GM12878 (cell line): Measurements from ENCODE around the gene CRYBB1. TPM values are rescaled to one million over a fixed set of nuclear protein-coding genes. Genes with fewer than 3 reads are reported as not detected.

Source experiments
- ATAC-seq: fragments of 200-7000 bp; cut with Tn5 transposase; 3 replicates; pipeline ENCODE4 v1.9.1; 2020; ENCODE audit warnings: mild to moderate bottlenecking, moderate library complexity
- BruUV-seq: library from RNA; stranded (reverse); fragments of 400-500 nt; replicated peaks from 2 replicates; lab custom pipeline; 2021; lab: Mats Ljungman, UMichigan
- CTCF ChIA-PET: fragments of 300-600 bp; sonication (Branson Sonifier 250); formaldehyde crosslinking; extraction: SDS; loops from one replicate; lab custom pipeline; 2021; ENCODE audit warnings: inconsistent platforms; lab: Yijun Ruan, JAX
- POLR2A ChIA-PET: fragments of 350-600 bp; formaldehyde crosslinking; extraction: SDS; loops from one replicate; lab custom pipeline; 2021; ENCODE audit warnings: inconsistent platforms; lab: Charles Lee
- RAD21 ChIA-PET: fragments of 300-600 bp; sonication (Branson Sonifier 250); formaldehyde crosslinking; loops from one replicate; lab custom pipeline; 2023; ENCODE audit warnings: antibody characterized with exemption; ENCODE audit not compliant: unreplicated experiment; lab: Charles Lee
- SMC1A ChIA-PET: fragments of 300-600 bp; sonication (Branson Sonifier 250); formaldehyde crosslinking; loops from one replicate; lab custom pipeline; 2023; ENCODE audit not compliant: unreplicated experiment, uncharacterized antibody; lab: Charles Lee
- DNase-seq: peaks from one replicate; pipeline ENCODE4 v3.0.0-alpha.2; 2011; ENCODE audit warnings: low read depth, low spot score
- FAIRE-seq: peaks from 3 replicates; lab custom pipeline; 2011; peaks lifted over from hg19 to GRCh38; lab: Jason Lieb, UNC
- H2AFZ ChIP-seq: 2 replicates; pipeline ENCODE4 v1.6.0; 2011; ENCODE audit warnings: low read depth, low read length, control low read depth; ENCODE audit not compliant: control insufficient read depth
- H3K27ac ChIP-seq: 2 replicates; pipeline ENCODE4 v1.5.1; 2011; ENCODE audit warnings: control low read depth; ENCODE audit not compliant: control insufficient read depth, insufficient read depth
- H3K27me3 ChIP-seq, 2 experiments: replicated peaks in 1 of 2; 2 replicates each; pipeline versions ENCODE4 v1.6.0 to v1.6.1; 2011; ENCODE audit warnings: low read length in 1 of 2; ENCODE audit not compliant: control insufficient read depth in 2 of 2, insufficient read depth in 2 of 2
- H3K36me3 ChIP-seq, 2 experiments: 2 replicates each; pipeline ENCODE4 v1.5.1; 2011; ENCODE audit warnings: low read length in 1 of 2; ENCODE audit not compliant: control insufficient read depth in 2 of 2, insufficient read depth in 2 of 2
- H3K4me1 ChIP-seq: 2 replicates; pipeline ENCODE4 v1.6.1; 2011; ENCODE audit warnings: mild to moderate bottlenecking, low read length, moderate library complexity, mixed read lengths; ENCODE audit not compliant: control insufficient read depth, insufficient read depth
- H3K4me2 ChIP-seq: 2 replicates; pipeline ENCODE4 v1.6.0; 2011; ENCODE audit warnings: control low read depth; ENCODE audit not compliant: control insufficient read depth, insufficient read depth
- H3K4me3 ChIP-seq: fragments of 200-600 bp; sonication (generic); 2 replicates; pipeline ENCODE4 v1.5.1; 2016
- H3K79me2 ChIP-seq: 2 replicates; pipeline ENCODE4 v1.6.0; 2011; ENCODE audit warnings: low read length; ENCODE audit not compliant: control insufficient read depth, insufficient read depth
- H3K9ac ChIP-seq: 2 replicates; pipeline ENCODE4 v1.8.0; 2011; ENCODE audit warnings: low read length, control low read depth, mixed read lengths; ENCODE audit not compliant: control insufficient read depth, insufficient read depth
- H3K9me3 ChIP-seq: replicated peaks from 3 replicates; pipeline ENCODE4 v1.5.1; 2011; ENCODE audit warnings: mild to moderate bottlenecking, low read length; ENCODE audit not compliant: control insufficient read depth, insufficient read depth
- H4K20me1 ChIP-seq: 2 replicates; pipeline ENCODE4 v1.6.0; 2011; ENCODE audit not compliant: control insufficient read depth, insufficient read depth
- CBFB ChIP-seq: IDR thresholded peaks from 2 replicates; pipeline ENCODE4 v1.6.1; 2016; ENCODE audit warnings: antibody characterized with exemption, low read depth
- CBX3 ChIP-seq: fragments of 200-600 bp; sonication (generic); IDR thresholded peaks from 2 replicates; pipeline ENCODE4 v1.6.1; 2016; ENCODE audit warnings: low read depth, borderline replicate concordance
- DPF2 ChIP-seq: fragments of 450-650 bp; IDR thresholded peaks from 2 replicates; pipeline ENCODE4 v1.6.1; 2017; ENCODE audit warnings: mild to moderate bottlenecking
- FOS ChIP-seq: IDR thresholded peaks from 3 replicates; pipeline ENCODE4 v1.6.1; 2011; ENCODE audit warnings: borderline replicate concordance; ENCODE audit not compliant: insufficient read length; ENCODE audit errors: extremely low read depth
- FOXK2 ChIP-seq: fragments of 450-650 bp; IDR thresholded peaks from 2 replicates; pipeline ENCODE4 v1.6.1; 2017; ENCODE audit warnings: mild to moderate bottlenecking, moderate library complexity
- FOXM1 ChIP-seq: IDR thresholded peaks from 2 replicates; pipeline ENCODE4 v1.6.1; 2012; ENCODE audit warnings: low read depth, mild to moderate bottlenecking, inconsistent platforms, low read length, moderate library complexity
- HDGF ChIP-seq: fragments of 450-650 bp; IDR thresholded peaks from 2 replicates; pipeline ENCODE4 v1.6.1; 2016; ENCODE audit warnings: antibody characterized with exemption
- MYB ChIP-seq: fragments of 150-350 bp; IDR thresholded peaks from 2 replicates; pipeline ENCODE4 v1.6.1; 2014; ENCODE audit warnings: mild to moderate bottlenecking, low read depth, low read length, borderline replicate concordance
- SIX5 ChIP-seq: IDR thresholded peaks from 2 replicates; pipeline ENCODE4 v1.6.1; 2011; ENCODE audit warnings: mild to moderate bottlenecking, low read depth, low read length, moderate library complexity; ENCODE audit not compliant: severe bottlenecking
- SP1 ChIP-seq: IDR thresholded peaks from one replicate; pipeline ENCODE4 v1.6.1; 2011; ENCODE audit warnings: low read depth, low read length
- SPI1 ChIP-seq: IDR thresholded peaks from 2 replicates; pipeline ENCODE4 v1.6.1; 2011; ENCODE audit warnings: low read depth, mild to moderate bottlenecking, low read length, moderate library complexity, borderline replicate concordance; ENCODE audit not compliant: insufficient read depth
- STAT1 ChIP-seq: fragments of 450-650 bp; conservative IDR thresholded peaks from 2 replicates; pipeline ENCODE4 v1.6.1; 2014; ENCODE audit warnings: antibody characterized with exemption, mild to moderate bottlenecking
- TARDBP ChIP-seq: IDR thresholded peaks from 2 replicates; pipeline ENCODE4 v1.6.1; 2016; ENCODE audit warnings: borderline replicate concordance
- WGBS: methylation state at CpG from one replicate; pipeline ENCODE4 v1.1.6; 2016; ENCODE audit warnings: low lambda C conversion rate; ENCODE audit not compliant: insufficient replicate concordance, insufficient coverage; ENCODE audit errors: missing lambda C conversion rate; 5-methylcytosine and 5-hydroxymethylcytosine counted together
- in situ Hi-C: fragments of 300-500 bp; cut with MboI; formaldehyde crosslinking; loops from 9 replicates; pipeline ENCODE4 v1.14.3; 2018; ENCODE audit warnings: mixed read lengths
- intact Hi-C: fragments of 100-400 bp; cut with micrococcal nuclease; formaldehyde crosslinking; loops from one replicate; pipeline ENCODE4 v1.14.2; 2022; ENCODE audit not compliant: unreplicated experiment
- polyA plus RNA-seq, 11 experiments: library from polyadenylated mRNA; depleted of rRNA in 4 of 11; unstranded in 6 of 11; stranded (reverse) in 5 of 11; fragments of >200 nt; fragmentation: Nextera tagmentation in 4 of 11; fragmentation: Illumina TruSeq in 1 of 11; extraction: Ambion mirVana in 4 of 11; extraction: Trizol in 1 of 11; gene quantifications; 1 replicate in 1 of 11; 2 replicates in 10 of 11; pipeline versions ENCODE4 v1.2.1 to v1.2.3, GENCODE V29; 2011 to 2016; ENCODE audit warnings: inconsistent platforms in 2 of 11, missing spikeins in 2 of 11, low read depth in 1 of 11
- total RNA-seq, 4 experiments: library from RNA; depleted of rRNA in 3 of 4; stranded (reverse); fragments of >200 nt in 3 of 4; fragmentation: Illumina TruSeq in 1 of 4; extraction: Trizol in 1 of 4; gene quantifications; 2 replicates each; pipeline versions ENCODE4 v1.2.1 to v1.2.3, GENCODE V29; 2013 to 2021

The CRYBB1 gene
- total and polyA plus RNA-seq, 10 of the 15 experiments (the other 5 are each of a cell fraction or from before 2014, with no cell fraction given): 0.09 to 0.64 (median 0.23) TPM; not detected in 5

DNA sequence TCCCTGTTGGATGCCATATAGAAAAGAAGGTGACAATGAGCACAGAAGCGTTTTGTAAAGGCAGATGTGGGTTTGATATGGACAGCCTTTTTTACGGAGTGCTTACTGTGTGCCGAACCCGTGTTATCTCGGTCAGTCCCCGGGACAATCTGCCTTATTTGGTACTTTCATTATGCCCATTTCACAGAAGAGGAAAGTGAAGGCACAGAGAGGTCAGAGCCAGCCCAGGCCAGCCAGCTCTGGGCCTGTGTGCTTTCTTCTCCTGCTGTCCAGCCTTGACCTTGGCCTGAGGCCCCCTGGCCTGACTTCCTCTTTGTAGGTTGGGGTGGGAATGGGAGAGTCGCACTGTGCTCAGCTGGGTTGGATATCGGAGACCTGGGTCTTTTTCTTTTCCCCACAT lies 628 bp upstream of the CRYBB1 start:
- Histone ChIP-seq H3K4me1 (peaks cover 18% of the 10 kb centered on the region), H3K79me2 (no peaks in the 10 kb centered on the region), H4K20me1 (no peaks in the 10 kb centered on the region), H3K4me2 (no peak overlapping the region), H3K27ac (no peak overlapping the region), H3K4me3 (no peak overlapping the region), H3K27me3 (no peaks in the 10 kb centered on the region), H3K9me3 (no peaks in the 10 kb centered on the region), H3K36me3 (no peaks in the 10 kb centered on the region), H2AFZ (no peak overlapping the region), H3K9ac (no peak overlapping the region)
- in situ Hi-C loops: no loop called here
- no TSS peak for BruUV-seq
- ATAC-seq (no peak), FAIRE-seq (no peak), DNase-seq (no peak)
- ChIA-PET SMC1A (no interaction called here), CTCF (interaction anchor here (0.9 to 1.3 kb wide), 2 partner anchors 7 to 27 kb away, joined by 3 read pairs; no protein-coding TSS in a partner anchor), RAD21 (no interaction called here), POLR2A (no interaction called here)
- no peak for TF ChIP-seq DPF2
- TF ChIP-seq CBX3: no peak
- TF ChIP-seq FOS: no peak
- no peak for TF ChIP-seq MYB
- no peak for TF ChIP-seq STAT1
- no peak for TF ChIP-seq FOXK2
- TF ChIP-seq CBFB: no peak
- TF ChIP-seq FOXM1: no peak
- TF ChIP-seq SP1: no peak
- no peak for TF ChIP-seq SIX5
- no peak for TF ChIP-seq SPI1
- no peak for TF ChIP-seq TARDBP
- TF ChIP-seq HDGF: no peak
- intact Hi-C loops: no loop called here
- WGBS: 74% methylated on average over 8 of the region's 8 CpGs
